H9 (cell line): ENCODE results near the gene CREB5. TPM values are rescaled to one million over a fixed set of nuclear protein-coding genes. Genes with fewer than 3 reads are reported as not detected.

ENCODE experiments used
- DNase-seq: peaks from one replicate; pipeline ENCODE4 v3.0.0-alpha.2; 2017
- H2AFZ ChIP-seq: one replicate; pipeline ENCODE4 v1.6.1; 2013; ENCODE audit warnings: mild to moderate bottlenecking, low read length, control low read depth, moderate library complexity
- H2AK5ac ChIP-seq: 2 replicates; pipeline ENCODE4 v1.6.1; 2013; ENCODE audit warnings: low read length, control low read depth, mixed read lengths; ENCODE audit not compliant: insufficient read length
- H2BK120ac ChIP-seq: one replicate; pipeline ENCODE4 v1.6.1; 2013; ENCODE audit warnings: low read depth, mild to moderate bottlenecking, low read length, control low read depth, inconsistent platforms; ENCODE audit not compliant: poor library complexity, severe bottlenecking
- H2BK12ac ChIP-seq: 2 replicates; pipeline ENCODE4 v1.6.1; 2013; ENCODE audit warnings: low read length, control low read depth, mixed read lengths, low read depth; ENCODE audit not compliant: insufficient read length
- H2BK15ac ChIP-seq: 2 replicates; pipeline ENCODE4 v1.6.1; 2013; ENCODE audit warnings: low read depth, low read length, control low read depth
- H2BK20ac ChIP-seq: one replicate; pipeline ENCODE4 v1.6.1; 2013; ENCODE audit warnings: low read depth, mild to moderate bottlenecking, low read length, control low read depth, inconsistent platforms; ENCODE audit not compliant: poor library complexity, severe bottlenecking
- H2BK5ac ChIP-seq: 2 replicates; pipeline ENCODE4 v1.6.1; 2013; ENCODE audit warnings: low read length, control low read depth, mixed read lengths; ENCODE audit not compliant: insufficient read length
- H3K14ac ChIP-seq: 2 replicates; pipeline ENCODE4 v1.6.1; 2013; ENCODE audit warnings: low read length, control low read depth; ENCODE audit not compliant: insufficient read depth
- H3K18ac ChIP-seq: 2 replicates; pipeline ENCODE4 v1.6.1; 2013; ENCODE audit warnings: low read depth, mild to moderate bottlenecking, mixed read lengths, low read length, control low read depth; ENCODE audit not compliant: insufficient read length
- H3K23ac ChIP-seq: 2 replicates; pipeline ENCODE4 v1.6.1; 2013; ENCODE audit warnings: low read length, control low read depth, mixed read lengths, low read depth; ENCODE audit not compliant: insufficient read length
- H3K23me2 ChIP-seq: 2 replicates; pipeline ENCODE4 v1.6.1; 2013; ENCODE audit warnings: low read depth, mild to moderate bottlenecking, mixed read lengths, low read length, control low read depth; ENCODE audit not compliant: insufficient read length, poor library complexity, severe bottlenecking
- H3K27ac ChIP-seq: 2 replicates; pipeline ENCODE4 v1.5.1; 2013; ENCODE audit warnings: low read length, control low read depth, mixed read lengths, low read depth; ENCODE audit not compliant: insufficient read length
- H3K27me3 ChIP-seq: 2 replicates; pipeline ENCODE4 v1.6.1; 2013; ENCODE audit warnings: low read length, control low read depth, inconsistent platforms; ENCODE audit not compliant: insufficient read depth
- H3K4ac ChIP-seq: 2 replicates; pipeline ENCODE4 v1.6.1; 2013; ENCODE audit warnings: low read depth, mild to moderate bottlenecking, control low read depth, inconsistent platforms, low read length, moderate library complexity
- H3K4me1 ChIP-seq: 2 replicates; pipeline ENCODE4 v1.6.1; 2013; ENCODE audit warnings: low read length, control low read depth, inconsistent platforms; ENCODE audit not compliant: insufficient read depth
- H3K4me2 ChIP-seq: 2 replicates; pipeline ENCODE4 v1.6.1; 2013; ENCODE audit warnings: low read length, control low read depth, mixed read lengths; ENCODE audit not compliant: insufficient read length, insufficient read depth
- H3K56ac ChIP-seq: 2 replicates; pipeline ENCODE4 v1.6.1; 2013; ENCODE audit warnings: low read depth, mild to moderate bottlenecking, mixed read lengths, low read length, control low read depth; ENCODE audit not compliant: insufficient read length
- H3K79me1 ChIP-seq: 2 replicates; pipeline ENCODE4 v1.6.1; 2013; ENCODE audit warnings: low read depth, mild to moderate bottlenecking, moderate library complexity, low read length, control low read depth, inconsistent platforms; ENCODE audit not compliant: insufficient read depth, poor library complexity, severe bottlenecking
- H3K79me2 ChIP-seq: 2 replicates; pipeline ENCODE4 v1.6.1; 2013; ENCODE audit warnings: low read length, control low read depth, inconsistent platforms; ENCODE audit not compliant: insufficient read depth
- H3K9ac ChIP-seq: 2 replicates; pipeline ENCODE4 v1.6.1; 2013; ENCODE audit warnings: low read length, control low read depth, mixed read lengths; ENCODE audit not compliant: insufficient read length; ENCODE audit errors: extremely low read depth
- H3K9me3 ChIP-seq: one replicate; pipeline ENCODE4 v1.6.1; 2013; ENCODE audit warnings: low read depth, low read length, inconsistent platforms; ENCODE audit not compliant: control insufficient read depth
- H3T11ph ChIP-seq: one replicate; pipeline ENCODE4 v1.6.1; 2013; ENCODE audit warnings: mild to moderate bottlenecking, low read length, control low read depth, inconsistent platforms
- H4K20me1 ChIP-seq: one replicate; pipeline ENCODE4 v1.6.1; 2013; ENCODE audit not compliant: control insufficient read depth, insufficient read length, insufficient read depth
- H4K5ac ChIP-seq: 2 replicates; pipeline ENCODE4 v1.6.1; 2013; ENCODE audit warnings: low read depth, mild to moderate bottlenecking, mixed read lengths, low read length, control low read depth; ENCODE audit not compliant: insufficient read length
- H4K8ac ChIP-seq: replicated peaks from 2 replicates; pipeline ENCODE4 v1.6.1; 2013; ENCODE audit warnings: low read length, control low read depth, mixed read lengths, low read depth; ENCODE audit not compliant: insufficient read length
- H4K91ac ChIP-seq: 2 replicates; pipeline ENCODE4 v1.6.1; 2013; ENCODE audit warnings: low read depth, mild to moderate bottlenecking, moderate library complexity, mixed read lengths, low read length, control low read depth; ENCODE audit not compliant: insufficient read length
- H3K27ac Mint-ChIP-seq, 3 experiments: 2 replicates in 2 of 3; 3 replicates in 1 of 3; pipeline ENCODE4 v1.8.0; 2020 to 2021; ENCODE audit warnings: mixed read lengths in 3 of 3, mild to moderate bottlenecking in 1 of 3, moderate library complexity in 1 of 3
- H3K27me3 Mint-ChIP-seq: 2 replicates; pipeline ENCODE4 v1.8.0; 2021; ENCODE audit warnings: low read depth, mild to moderate bottlenecking, moderate library complexity, mixed read lengths
- H3K36me3 Mint-ChIP-seq, 3 experiments: 2 replicates in 2 of 3; 3 replicates in 1 of 3; pipeline ENCODE4 v1.8.0; 2020 to 2021; ENCODE audit warnings: low read depth in 3 of 3, mixed read lengths in 3 of 3; ENCODE audit not compliant: insufficient read depth in 1 of 3
- H3K4me1 Mint-ChIP-seq, 2 experiments: 2 replicates each; pipeline ENCODE4 v1.8.0; 2020; ENCODE audit warnings: mixed read lengths in 2 of 2
- H3K4me3 Mint-ChIP-seq, 2 experiments: 2 replicates in 1 of 2; 3 replicates in 1 of 2; pipeline ENCODE4 v1.8.0; 2020 to 2021; ENCODE audit warnings: mild to moderate bottlenecking in 2 of 2, mixed read lengths in 2 of 2, moderate library complexity in 1 of 2
- H3K9me3 Mint-ChIP-seq, 2 experiments: 2 replicates in 1 of 2; 3 replicates in 1 of 2; pipeline ENCODE4 v1.8.0; 2020; ENCODE audit warnings: mild to moderate bottlenecking in 2 of 2, mixed read lengths in 2 of 2, moderate library complexity in 1 of 2
- WGBS: extraction: QIAGEN DNeasy Blood & Tissue Kit; methylation state at CpG from one replicate; pipeline ENCODE4 v1.1.7; 2013; ENCODE audit warnings: missing lambda C conversion rate, low lambda C conversion rate, mixed read lengths; ENCODE audit not compliant: insufficient read length; ENCODE audit errors: extremely low coverage; 5-methylcytosine and 5-hydroxymethylcytosine counted together
- total RNA-seq: library from RNA; stranded (reverse); gene quantifications from 2 replicates; pipeline ENCODE4 v1.2.1, GENCODE V29; 2021
- TF ChIP-seq, protein P1 (sequence below): fragments of 200-600 bp; sonication (generic); conservative IDR thresholded peaks from 3 replicates; pipeline ENCODE4 v1.8.0; 2021; ENCODE audit warnings: antibody characterized with exemption, mild to moderate bottlenecking

CREB5 gene
- total RNA-seq, 1 experiment from 2014 or later, result 4.0 TPM

DNA sequence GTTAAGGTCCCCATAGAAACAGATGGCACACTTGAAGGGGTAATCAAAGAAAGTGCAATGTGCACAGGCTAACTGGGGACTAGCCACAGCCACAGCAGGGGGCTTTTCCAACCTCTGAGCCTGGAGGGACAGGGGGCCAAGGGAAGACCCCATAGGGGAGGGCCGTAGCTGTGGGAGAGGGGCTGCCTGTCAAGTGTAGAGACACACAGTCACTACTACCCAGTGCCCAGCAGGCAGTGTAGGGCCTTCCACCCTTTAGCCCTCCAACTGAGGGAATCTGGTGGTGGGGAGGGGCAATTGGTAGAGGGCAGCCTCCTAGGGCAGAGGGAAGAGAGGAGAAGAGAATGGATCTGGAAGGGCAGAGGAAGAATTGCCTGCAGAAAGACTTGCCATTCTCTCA lies 54.6 kb downstream of the CREB5 start:
- no peak overlapping the region for H3K27ac ChIP-seq
- no peak overlapping the region for H3K4me2 ChIP-seq
- TF ChIP-seq, protein P1, sequence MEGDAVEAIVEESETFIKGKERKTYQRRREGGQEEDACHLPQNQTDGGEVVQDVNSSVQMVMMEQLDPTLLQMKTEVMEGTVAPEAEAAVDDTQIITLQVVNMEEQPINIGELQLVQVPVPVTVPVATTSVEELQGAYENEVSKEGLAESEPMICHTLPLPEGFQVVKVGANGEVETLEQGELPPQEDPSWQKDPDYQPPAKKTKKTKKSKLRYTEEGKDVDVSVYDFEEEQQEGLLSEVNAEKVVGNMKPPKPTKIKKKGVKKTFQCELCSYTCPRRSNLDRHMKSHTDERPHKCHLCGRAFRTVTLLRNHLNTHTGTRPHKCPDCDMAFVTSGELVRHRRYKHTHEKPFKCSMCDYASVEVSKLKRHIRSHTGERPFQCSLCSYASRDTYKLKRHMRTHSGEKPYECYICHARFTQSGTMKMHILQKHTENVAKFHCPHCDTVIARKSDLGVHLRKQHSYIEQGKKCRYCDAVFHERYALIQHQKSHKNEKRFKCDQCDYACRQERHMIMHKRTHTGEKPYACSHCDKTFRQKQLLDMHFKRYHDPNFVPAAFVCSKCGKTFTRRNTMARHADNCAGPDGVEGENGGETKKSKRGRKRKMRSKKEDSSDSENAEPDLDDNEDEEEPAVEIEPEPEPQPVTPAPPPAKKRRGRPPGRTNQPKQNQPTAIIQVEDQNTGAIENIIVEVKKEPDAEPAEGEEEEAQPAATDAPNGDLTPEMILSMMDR, result no peak
- no peaks in the 10 kb centered on the region; the same call in 1 of the 2 replicates for H3K27me3 ChIP-seq
- no peaks in the 10 kb centered on the region for H3K4me1 ChIP-seq
- H3K23ac ChIP-seq, result no peak overlapping the region
- no peak overlapping the region for H3T11ph ChIP-seq
- no CpG with 5 or more reads among the region's 1 CpG for WGBS
- no peak overlapping the region for H2BK120ac ChIP-seq
- no peaks in the 10 kb centered on the region for H3K79me1 ChIP-seq
- Mint-ChIP-seq H3K27me3 (no peaks in the 10 kb centered on the region; the same call in 1 of the 2 replicates), H3K36me3 (no peaks in the 10 kb centered on the region), H3K9me3 (no peaks in the 10 kb centered on the region), H3K4me1 (peaks cover 10 to 11% of the 10 kb centered on the region in 2 experiments), H3K4me3 (no peak overlapping the region), H3K27ac (no peak overlapping the region)
- no peak overlapping the region for H2AK5ac ChIP-seq
- DNase-seq, result no peak
- H2BK12ac ChIP-seq, result no peak overlapping the region
- no peaks in the 10 kb centered on the region for H3K9me3 ChIP-seq
- H3K9ac ChIP-seq, result no peak overlapping the region
- no peak overlapping the region for H4K8ac ChIP-seq
- no peaks in the 10 kb centered on the region for H3K23me2 ChIP-seq
- no peak overlapping the region for H2BK5ac ChIP-seq
- no peak overlapping the region for H3K56ac ChIP-seq
- no peak overlapping the region for H4K91ac ChIP-seq
- H2AFZ ChIP-seq, result no peak overlapping the region
- no peaks in the 10 kb centered on the region for H3K79me2 ChIP-seq
- no peak overlapping the region for H2BK20ac ChIP-seq
- no peak overlapping the region for H3K14ac ChIP-seq
- H4K20me1 ChIP-seq, result no peaks in the 10 kb centered on the region
- H3K4ac ChIP-seq, result no peak overlapping the region
- H2BK15ac ChIP-seq, result no peak overlapping the region
- H4K5ac ChIP-seq, result no peak overlapping the region
- no peak overlapping the region for H3K18ac ChIP-seq
